OCI-LY1 (cell line): Measurements from ENCODE around the gene GP1BB.

Experiments used
- CTCF ChIP-seq: fragments of 200-600 bp; sonication (generic), shearing (Covaris generic); IDR thresholded peaks from 2 replicates; pipeline ENCODE4 v1.5.1; 2017; ENCODE audit warnings: mild to moderate bottlenecking, antibody characterized with exemption, low read length, moderate library complexity, mixed read lengths
- EZH2 ChIP-seq: fragments of 200-600 bp; sonication (generic), shearing (Covaris generic); IDR thresholded peaks from 2 replicates; pipeline ENCODE4 v1.8.0; 2017; ENCODE audit warnings: borderline replicate concordance, mixed run types, mild to moderate bottlenecking, antibody characterized with exemption, low read length, moderate library complexity, mixed read lengths

- TF ChIP-seq CTCF, result no peak
- no peak for TF ChIP-seq EZH2
Measured at GRCh38 chr22:19748991-19749664, 25.8 kb downstream of the GP1BB start.
